BJ (cell line): Measurements from ENCODE around the gene TASP1. TPM values are rescaled to one million over a fixed set of nuclear protein-coding genes. Genes with fewer than 3 reads are reported as not detected.

Experiments used
- CTCF ChIA-PET: fragments of 350-600 bp; formaldehyde crosslinking; extraction: SDS; loops from one replicate; lab custom pipeline; 2021; ENCODE audit warnings: antibody characterized with exemption, inconsistent platforms; lab: Yijun Ruan, JAX
- POLR2A ChIA-PET: fragments of 300-600 bp; sonication (Branson Sonifier 250); formaldehyde crosslinking; extraction: SDS; loops from one replicate; lab custom pipeline; 2021; ENCODE audit warnings: antibody characterized with exemption; lab: Charles Lee
- DNase-seq: peaks from one replicate; pipeline ENCODE4 v3.0.0-alpha.2; 2011; ENCODE audit warnings: low read depth
- H3K27me3 ChIP-seq: 2 replicates; pipeline ENCODE4 v1.6.0; 2011; ENCODE audit warnings: low read length; ENCODE audit not compliant: control insufficient read depth, insufficient read depth
- H3K36me3 ChIP-seq: 2 replicates; pipeline ENCODE4 v1.5.1; 2011; ENCODE audit warnings: low read length; ENCODE audit not compliant: control insufficient read depth, insufficient read depth
- H3K4me3 ChIP-seq: 2 replicates; pipeline ENCODE4 v1.5.1; 2011; ENCODE audit warnings: low read depth, mild to moderate bottlenecking, control low read depth, low read length
- polyA plus RNA-seq: library from polyadenylated mRNA; depleted of rRNA; stranded (reverse); fragments of >200 nt; gene quantifications from 2 replicates; pipeline ENCODE4 v1.2.3, GENCODE V29; 2011
- TF ChIP-seq, protein P1 (sequence below): IDR thresholded peaks from 2 replicates; pipeline ENCODE4 v1.5.1; 2011; ENCODE audit warnings: low read depth, mild to moderate bottlenecking, control low read depth, inconsistent platforms, low read length, moderate library complexity; ENCODE audit not compliant: insufficient read depth

The TASP1 gene
- polyA plus RNA-seq, 1 experiment = 5.4 TPM

DNA sequence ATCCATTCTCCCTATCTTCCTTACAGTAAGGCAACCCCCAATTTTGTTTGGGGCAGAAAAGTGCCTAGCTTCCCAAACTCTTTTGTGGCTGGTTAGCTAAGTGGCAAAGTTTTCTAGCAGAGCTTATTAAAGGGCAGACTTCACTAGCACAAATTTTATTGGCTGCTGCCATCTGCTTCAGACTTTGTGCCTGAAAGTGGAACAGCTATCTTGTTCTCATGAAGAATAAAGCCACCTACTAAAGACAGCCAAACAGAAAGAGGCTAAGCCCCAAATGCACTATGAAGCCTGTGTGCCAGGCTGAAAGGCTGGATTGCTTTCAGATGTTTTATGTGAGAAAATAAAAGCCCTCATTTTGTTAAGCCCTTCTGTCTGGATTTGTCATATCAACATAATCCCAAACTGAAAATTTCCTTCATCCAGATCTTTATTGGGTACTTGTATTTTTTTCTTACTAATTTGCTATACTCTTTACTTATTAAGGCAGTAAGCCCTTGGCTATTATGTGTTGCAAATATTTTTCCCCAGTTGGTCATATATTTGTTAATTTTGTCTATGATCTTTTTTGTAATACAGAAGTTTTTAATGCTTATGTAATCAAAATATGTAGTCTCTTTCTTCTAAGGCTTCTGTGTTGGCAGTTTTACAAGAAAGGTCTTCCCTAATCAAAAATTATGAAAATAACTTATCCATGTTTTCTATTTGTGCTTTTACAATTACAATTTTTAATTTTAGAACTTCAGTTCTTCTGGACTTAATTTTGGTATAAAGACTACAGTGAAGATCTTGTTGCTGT lies 191.1 kb downstream of the TASP1 start:
- Histone ChIP-seq H3K27me3 (no peaks in the 10 kb centered on the region), H3K4me3 (no peak overlapping the region), H3K36me3 (no peaks in the 10 kb centered on the region)
- TF ChIP-seq, protein P1, sequence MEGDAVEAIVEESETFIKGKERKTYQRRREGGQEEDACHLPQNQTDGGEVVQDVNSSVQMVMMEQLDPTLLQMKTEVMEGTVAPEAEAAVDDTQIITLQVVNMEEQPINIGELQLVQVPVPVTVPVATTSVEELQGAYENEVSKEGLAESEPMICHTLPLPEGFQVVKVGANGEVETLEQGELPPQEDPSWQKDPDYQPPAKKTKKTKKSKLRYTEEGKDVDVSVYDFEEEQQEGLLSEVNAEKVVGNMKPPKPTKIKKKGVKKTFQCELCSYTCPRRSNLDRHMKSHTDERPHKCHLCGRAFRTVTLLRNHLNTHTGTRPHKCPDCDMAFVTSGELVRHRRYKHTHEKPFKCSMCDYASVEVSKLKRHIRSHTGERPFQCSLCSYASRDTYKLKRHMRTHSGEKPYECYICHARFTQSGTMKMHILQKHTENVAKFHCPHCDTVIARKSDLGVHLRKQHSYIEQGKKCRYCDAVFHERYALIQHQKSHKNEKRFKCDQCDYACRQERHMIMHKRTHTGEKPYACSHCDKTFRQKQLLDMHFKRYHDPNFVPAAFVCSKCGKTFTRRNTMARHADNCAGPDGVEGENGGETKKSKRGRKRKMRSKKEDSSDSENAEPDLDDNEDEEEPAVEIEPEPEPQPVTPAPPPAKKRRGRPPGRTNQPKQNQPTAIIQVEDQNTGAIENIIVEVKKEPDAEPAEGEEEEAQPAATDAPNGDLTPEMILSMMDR = no peak
- DNase-seq = no peak
- ChIA-PET POLR2A (interaction anchor here (0.6 kb wide), 1 partner anchor 105 kb away, joined by 3 read pairs; no protein-coding TSS in a partner anchor), CTCF (no interaction called here)

GRCh38 chr20:13443690-13444089 lies 195.0 kb downstream of the TASP1 start:
- H3K4me3 ChIP-seq = no peak overlapping the region
- H3K27me3 ChIP-seq = no peaks in the 10 kb centered on the region
- no peaks in the 10 kb centered on the region for H3K36me3 ChIP-seq
- DNase-seq = no peak
- CTCF ChIA-PET = no interaction called here
- TF ChIP-seq, protein P1 = no peak
- POLR2A ChIA-PET = no interaction called here

- H3K27me3 ChIP-seq = no peaks in the 10 kb centered on the region
- ChIA-PET POLR2A (interaction anchor here (0.5 kb wide), 1 partner anchor 1025 kb away, joined by 9 read pairs; no protein-coding TSS in a partner anchor), CTCF (interaction anchor here (0.6 to 1.6 kb wide), 2 partner anchors 8 to 350 kb away, joined by 3 to 6 read pairs; no protein-coding TSS in a partner anchor)
- TF ChIP-seq, protein P1 = no peak
- no peak overlapping the region for H3K4me3 ChIP-seq
- no peaks in the 10 kb centered on the region for H3K36me3 ChIP-seq
- no peak for DNase-seq
Observed at GRCh38 chr20:13442986-13443385, 195.7 kb downstream of the TASP1 start.

DNA sequence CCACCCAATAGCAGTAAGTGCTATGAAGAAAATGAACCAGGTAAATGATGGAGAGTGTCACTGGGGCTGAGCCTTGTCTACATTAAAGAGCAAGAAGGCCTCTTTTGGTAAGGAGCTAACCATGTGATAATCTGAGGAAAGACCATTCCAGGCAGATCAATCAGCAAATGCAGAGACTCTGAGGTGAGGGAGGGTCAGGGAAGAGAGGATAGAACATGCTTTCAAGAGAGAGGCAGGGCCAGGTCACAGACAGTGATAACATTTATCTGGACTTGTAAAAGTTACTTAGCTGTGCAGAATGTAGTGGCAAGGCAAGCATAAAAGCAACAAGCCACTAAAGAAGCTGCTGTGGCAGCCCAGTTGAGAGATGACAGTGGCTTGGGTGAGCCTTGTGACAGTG lies 197.3 kb downstream of the TASP1 start:
- CTCF ChIA-PET = interaction anchor here (1.6 to 2.2 kb wide), 2 partner anchors 10 to 105 kb away, joined by 6 read pairs; no protein-coding TSS in a partner anchor
- TF ChIP-seq, protein P1 = no peak

GRCh38 chr20:13436530-13436929 lies 202.2 kb downstream of the TASP1 start:
- POLR2A ChIA-PET = no interaction called here
- H3K36me3 ChIP-seq = no peaks in the 10 kb centered on the region; the same call in 1 of the 2 replicates
- TF ChIP-seq, protein P1 = no peak
- DNase-seq = no peak
- CTCF ChIA-PET = no interaction called here
- H3K4me3 ChIP-seq = no peak overlapping the region
- H3K27me3 ChIP-seq = no peaks in the 10 kb centered on the region

More for the DNA sequence above, 197.3 kb downstream of the TASP1 start:
- POLR2A ChIA-PET = no interaction called here
- Histone ChIP-seq H3K4me3 (no peak overlapping the region), H3K27me3 (no peaks in the 10 kb centered on the region), H3K36me3 (no peaks in the 10 kb centered on the region)
- DNase-seq = no peak
